CD4-positive, alpha-beta T cell treated with Interleukin-21 for 1 hour (primary cell): ENCODE results near the gene AP3M1.

Source experiments
- DNase-seq: peaks from one replicate; pipeline ENCODE4 v3.0.0-alpha.2; 2020

AP3M1 gene

GRCh38 chr10:74110120-74110519 lies 40.5 kb downstream of the AP3M1 start:
- DNase-seq, result no peak

GRCh38 chr10:74109452-74109851 lies 41.2 kb downstream of the AP3M1 start:
- no peak for DNase-seq

- no peak for DNase-seq
Measured at GRCh38 chr10:74107391-74107790, 43.2 kb downstream of the AP3M1 start.

- DNase-seq, result no peak
Measured at GRCh38 chr10:74104996-74105395, 45.6 kb downstream of the AP3M1 start.

- no peak for DNase-seq
Measured at GRCh38 chr10:74104480-74104879, 46.1 kb downstream of the AP3M1 start.

GRCh38 chr10:74103560-74104258 lies 46.9 kb downstream of the AP3M1 start:
- peak; percentile 7 for DNase-seq

- no peak for DNase-seq
Measured at GRCh38 chr10:74099836-74100235, 50.8 kb downstream of the AP3M1 start.

GRCh38 chr10:74099420-74099819 lies 51.2 kb downstream of the AP3M1 start:
- no peak for DNase-seq

GRCh38 chr10:74097776-74098175 lies 52.9 kb downstream of the AP3M1 start:
- no peak for DNase-seq

- DNase-seq, result no peak
Measured at GRCh38 chr10:74096777-74097176, 53.9 kb downstream of the AP3M1 start.

- no peak for DNase-seq
Measured at GRCh38 chr10:74094231-74094630, 56.4 kb downstream of the AP3M1 start.

GRCh38 chr10:74093530-74094164 lies 57.0 kb downstream of the AP3M1 start:
- DNase-seq, result no peak

GRCh38 chr10:74092372-74092771 lies 58.3 kb downstream of the AP3M1 start:
- no peak for DNase-seq

GRCh38 chr10:74088722-74089121 lies 61.9 kb downstream of the AP3M1 start:
- DNase-seq, result no peak

- DNase-seq, result no peak
Measured at GRCh38 chr10:74086317-74086716, 64.3 kb downstream of the AP3M1 start.

- DNase-seq, result no peak
Measured at GRCh38 chr10:74084955-74085354, 65.7 kb downstream of the AP3M1 start.

- no peak for DNase-seq
Measured at GRCh38 chr10:74083304-74083703, 67.3 kb downstream of the AP3M1 start.

GRCh38 chr10:74081941-74082718 lies 68.5 kb downstream of the AP3M1 start:
- DNase-seq, result no peak

- DNase-seq, result peak; percentile 58
Measured at GRCh38 chr10:74081192-74081803, 69.3 kb downstream of the AP3M1 start.

- no peak for DNase-seq
Measured at GRCh38 chr10:74079936-74080590, 70.6 kb downstream of the AP3M1 start.

- no peak for DNase-seq
Measured at GRCh38 chr10:74079028-74079935, 71.3 kb downstream of the AP3M1 start.

GRCh38 chr10:74078037-74078436 lies 72.6 kb downstream of the AP3M1 start:
- DNase-seq, result peak; percentile 30
